GM15510 (cell line): ENCODE measurements around the gene RNF169.

Experiments used
- POLR2A ChIP-seq: IDR thresholded peaks from 3 replicates; pipeline ENCODE4 v1.6.1; 2011; ENCODE audit warnings: borderline replicate concordance; ENCODE audit not compliant: insufficient read length; ENCODE audit errors: extremely low read depth

RNF169 gene

DNA sequence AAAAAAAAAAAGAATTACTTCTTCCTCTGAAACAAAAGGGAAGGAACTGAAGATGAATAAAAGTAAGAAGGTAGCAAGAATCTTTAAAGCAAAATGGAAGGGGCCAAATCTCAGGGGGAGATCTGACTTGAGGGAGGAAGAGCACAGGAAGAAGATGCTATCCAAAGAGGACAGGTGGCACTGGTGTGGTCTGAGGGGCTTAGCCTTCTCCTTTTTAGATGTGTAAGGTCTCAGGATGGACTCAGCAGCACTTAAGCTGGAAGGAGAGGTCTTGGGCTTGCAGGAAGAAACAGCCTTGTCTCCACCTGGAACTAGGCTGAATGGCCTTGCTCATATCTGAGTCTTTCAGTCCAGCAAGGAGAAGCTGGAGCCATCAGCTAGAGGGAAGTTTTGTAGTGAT is 5.0 kb upstream of the RNF169 start:
- no peak for TF ChIP-seq POLR2A

GRCh38 chr11:74744277-74744676 is 4.4 kb upstream of the RNF169 start:
- no peak for TF ChIP-seq POLR2A

- no peak for TF ChIP-seq POLR2A
Measured at GRCh38 chr11:74746868-74747267, 1.8 kb upstream of the RNF169 start.

GRCh38 chr11:74749127-74749964 is 697 bp downstream of the RNF169 start:
- TF ChIP-seq POLR2A: no peak

GRCh38 chr11:74749965-74750296 is 1.3 kb downstream of the RNF169 start:
- no peak for TF ChIP-seq POLR2A

DNA sequence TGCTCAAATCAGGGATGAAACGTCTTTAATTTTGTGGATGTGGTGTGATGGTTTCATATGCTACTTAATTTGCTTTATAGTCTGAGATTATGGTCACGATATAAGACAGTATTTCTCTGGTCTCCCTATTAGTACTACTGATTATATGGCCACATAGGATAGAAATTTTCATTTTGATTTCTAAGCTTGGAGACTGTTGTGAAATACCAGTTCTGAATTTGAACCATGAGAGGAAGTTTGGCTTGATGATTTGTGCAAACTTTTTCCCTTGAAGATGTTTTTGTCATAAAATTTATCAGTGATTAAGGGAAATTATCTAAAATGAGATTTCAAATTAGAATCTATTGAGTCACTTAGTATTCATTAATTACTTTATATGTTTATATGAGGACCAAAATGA is 2.7 kb downstream of the RNF169 start:
- no peak for TF ChIP-seq POLR2A

DNA sequence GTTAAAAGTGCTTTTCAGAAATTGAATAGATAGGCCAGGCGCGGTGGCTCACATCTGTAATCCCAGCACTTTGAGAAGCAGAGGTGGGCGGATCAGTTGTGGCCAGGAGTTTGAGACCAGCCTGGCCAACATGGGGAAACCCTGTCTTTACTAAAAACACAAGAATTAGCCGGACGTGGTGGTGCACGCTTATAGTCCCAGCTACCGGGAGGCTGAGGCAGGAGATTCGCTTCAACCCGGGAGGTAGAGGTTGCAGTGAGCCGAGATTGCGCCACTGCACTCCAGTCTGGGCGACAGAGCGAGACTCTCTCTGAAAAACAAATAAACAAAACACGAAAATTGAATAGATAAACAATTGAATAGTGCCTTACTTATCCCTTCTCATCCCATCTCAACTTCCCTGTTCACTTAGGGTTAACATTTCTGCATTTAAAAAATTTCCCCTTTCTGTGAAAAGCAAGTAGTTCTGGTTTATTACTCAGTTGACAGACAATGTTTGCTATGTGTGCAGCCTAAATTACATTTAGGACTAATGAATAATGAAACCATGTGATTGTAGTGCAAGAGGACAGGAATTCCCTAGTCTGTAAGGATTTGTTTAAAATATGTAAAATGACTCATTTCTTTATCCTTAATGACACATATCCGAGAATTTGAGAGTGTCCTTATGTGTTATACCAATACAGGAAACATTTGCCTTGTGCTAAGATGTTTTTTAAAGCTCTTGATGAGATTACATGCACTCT is 6.0 kb downstream of the RNF169 start:
- TF ChIP-seq POLR2A: no peak

- TF ChIP-seq POLR2A: no peak
Measured at GRCh38 chr11:74755395-74755995, 6.8 kb downstream of the RNF169 start.

DNA sequence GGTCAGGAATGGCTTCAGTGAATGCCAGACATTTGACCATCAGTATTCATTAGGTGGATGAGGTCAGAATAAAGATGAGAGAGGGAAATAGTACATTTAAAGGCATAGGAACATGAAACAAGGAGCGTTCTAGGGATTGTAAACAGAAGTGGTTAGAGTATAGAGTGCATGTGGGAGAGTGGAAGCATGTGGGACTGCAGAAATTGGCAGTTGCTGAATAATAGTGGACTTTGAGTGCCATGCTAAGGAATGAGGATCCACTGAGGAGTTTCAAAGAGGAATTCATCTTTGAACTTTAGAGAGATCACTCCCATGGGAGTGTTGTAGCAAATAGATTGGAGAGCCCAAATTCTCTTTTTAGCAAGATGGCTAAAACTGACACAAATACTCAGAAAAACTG is 7.9 kb downstream of the RNF169 start:
- no peak for TF ChIP-seq POLR2A

- TF ChIP-seq POLR2A: no peak
Measured at GRCh38 chr11:74766905-74767304, 18.3 kb downstream of the RNF169 start.

DNA sequence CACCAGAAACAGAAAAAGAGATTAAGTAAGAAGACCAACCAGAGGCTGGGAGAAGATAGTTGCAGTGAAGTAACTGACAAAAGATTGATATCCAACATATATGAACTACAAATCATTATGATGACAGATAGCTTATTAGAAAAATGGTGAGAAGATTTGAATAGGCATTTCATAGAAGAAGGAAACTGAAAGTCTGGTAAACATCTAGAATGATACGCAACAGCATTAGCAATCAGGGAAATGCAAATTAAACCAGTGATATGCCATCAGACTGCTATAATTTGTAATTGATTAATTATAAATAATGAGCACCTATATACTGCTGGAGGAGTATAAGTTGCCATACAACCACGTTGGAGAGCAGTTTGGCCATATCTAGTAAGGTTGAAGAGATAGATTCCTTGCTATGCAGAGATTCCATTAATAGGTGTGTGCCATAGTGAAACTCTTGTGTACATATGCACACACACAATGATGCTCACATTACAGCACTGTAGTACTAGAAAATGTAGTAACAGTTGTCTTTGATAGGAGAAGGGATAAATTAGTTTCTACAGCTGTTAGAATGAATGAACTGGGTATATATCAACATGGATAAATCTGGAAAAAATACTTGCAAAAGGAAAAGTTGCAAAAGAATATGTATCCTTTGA is 20.5 kb downstream of the RNF169 start:
- no peak for TF ChIP-seq POLR2A

- TF ChIP-seq POLR2A: no peak
Measured at GRCh38 chr11:74770456-74770855, 21.8 kb downstream of the RNF169 start.

DNA sequence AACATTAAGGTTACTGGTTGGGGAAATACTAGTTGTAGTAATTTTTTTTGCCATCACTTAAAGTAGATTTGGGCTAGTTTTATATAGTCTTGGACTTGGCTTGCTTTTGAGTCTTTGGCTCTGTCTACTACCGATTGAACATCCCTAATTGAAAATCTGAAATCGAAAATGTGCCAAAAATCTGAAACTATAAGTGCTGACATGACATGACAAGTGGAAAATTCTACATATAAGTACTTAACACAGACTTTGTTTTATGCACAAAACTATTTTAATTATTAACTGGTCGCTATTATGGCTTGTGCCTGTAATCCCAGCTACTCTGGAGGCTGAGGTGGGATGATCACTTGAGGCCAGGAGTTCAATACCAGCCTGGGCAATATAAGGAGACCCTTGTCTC is 22.5 kb downstream of the RNF169 start:
- no peak for TF ChIP-seq POLR2A

- TF ChIP-seq POLR2A: no peak
Measured at GRCh38 chr11:74773476-74773875, 24.8 kb downstream of the RNF169 start.

GRCh38 chr11:74775762-74776161 is 27.1 kb downstream of the RNF169 start:
- TF ChIP-seq POLR2A: no peak
